H7 (cell line): ENCODE data around the gene PAPSS1. TPM values are rescaled to one million over a fixed set of nuclear protein-coding genes. Genes with fewer than 3 reads are reported as not detected.
A peak's percentile ranks its signal among the peaks of the same experiment; 100 is the strongest.
"Not testable (repeated sequence)": the region's sequence is repeated elsewhere in the genome, so short reads cannot be mapped to it uniquely, and the experiment has no call there.

Experiments used
- DNase-seq: peaks from one replicate; pipeline ENCODE4 v3.0.0; 2012
- H3K27me3 ChIP-seq: 2 replicates; pipeline ENCODE4 v1.6.0; 2011; ENCODE audit warnings: mild to moderate bottlenecking, low read length; ENCODE audit not compliant: control insufficient read depth, insufficient read depth
- H3K36me3 ChIP-seq: replicated peaks from 2 replicates; pipeline ENCODE4 v1.5.1; 2011; ENCODE audit warnings: low read length; ENCODE audit not compliant: control insufficient read depth, insufficient read depth
- H3K4me3 ChIP-seq: 2 replicates; pipeline ENCODE4 v1.5.1; 2011; ENCODE audit warnings: low read depth, mild to moderate bottlenecking, control low read depth, low read length, moderate library complexity; ENCODE audit not compliant: insufficient read depth
- total RNA-seq: library from RNA; depleted of rRNA; stranded (reverse); fragments of >200 nt; shearing (Covaris generic); gene quantifications from 2 replicates; pipeline ENCODE4 v1.2.3, GENCODE V29; 2014

PAPSS1 gene
- total RNA-seq, 1 experiment from 2014 or later: 53.6 TPM

- Histone ChIP-seq H3K27me3 (peaks cover 2% of the 10 kb centered on the region; the same call in 1 of the 2 replicates), H3K36me3 (no peaks in the 10 kb centered on the region), H3K4me3 (no peak overlapping the region)
- DNase-seq: no peak
Observed at GRCh38 chr4:107740381-107740780, 20.3 kb upstream of the PAPSS1 start.

GRCh38 chr4:107737450-107737849 is 17.4 kb upstream of the PAPSS1 start:
- DNase-seq: no peak
- Histone ChIP-seq H3K27me3 (peaks cover 2% of the 10 kb centered on the region; the same call in 1 of the 2 replicates), H3K4me3 (no peak overlapping the region), H3K36me3 (no peaks in the 10 kb centered on the region)

GRCh38 chr4:107736924-107737448 is 17.0 kb upstream of the PAPSS1 start:
- H3K27me3 ChIP-seq: peaks cover 2% of the 10 kb centered on the region; the same call in 1 of the 2 replicates
- no peak overlapping the region for H3K4me3 ChIP-seq
- no peaks in the 10 kb centered on the region for H3K36me3 ChIP-seq
- DNase-seq: peak; percentile 49

- no peak for DNase-seq
- Histone ChIP-seq H3K27me3 (peaks cover 2% of the 10 kb centered on the region; the same call in 1 of the 2 replicates), H3K36me3 (no peaks in the 10 kb centered on the region), H3K4me3 (no peak overlapping the region)
Observed at GRCh38 chr4:107736037-107736436, 16.0 kb upstream of the PAPSS1 start.

- no peaks in the 10 kb centered on the region for H3K36me3 ChIP-seq
- peak; percentile 68 for DNase-seq
- peaks cover 2% of the 10 kb centered on the region; the same call in 1 of the 2 replicates for H3K27me3 ChIP-seq
- no peak overlapping the region for H3K4me3 ChIP-seq
Observed at GRCh38 chr4:107734120-107734519, 14.1 kb upstream of the PAPSS1 start.

GRCh38 chr4:107733431-107733925 is 13.4 kb upstream of the PAPSS1 start:
- peaks cover 2% of the 10 kb centered on the region; the same call in 1 of the 2 replicates for H3K27me3 ChIP-seq
- H3K4me3 ChIP-seq: no peak overlapping the region
- no peak for DNase-seq
- H3K36me3 ChIP-seq: no peaks in the 10 kb centered on the region

GRCh38 chr4:107729050-107729449 is 9.0 kb upstream of the PAPSS1 start:
- DNase-seq, H3K27me3 ChIP-seq, H3K4me3 ChIP-seq, H3K36me3 ChIP-seq: not testable (repeated sequence)

- not testable (repeated sequence) for H3K27me3 ChIP-seq, DNase-seq, H3K36me3 ChIP-seq
Observed at GRCh38 chr4:107726131-107726925, 6.3 kb upstream of the PAPSS1 start.

GRCh38 chr4:107725281-107725859 is 5.3 kb upstream of the PAPSS1 start:
- Histone ChIP-seq H3K36me3 (no peaks in the 10 kb centered on the region), H3K27me3 (no peaks in the 10 kb centered on the region), H3K4me3 (no peak overlapping the region)
- DNase-seq: no peak

More at GRCh38 chr4:107726131-107726925, 6.3 kb upstream of the PAPSS1 start:
- not testable (repeated sequence) for H3K4me3 ChIP-seq

- H3K27me3 ChIP-seq, H3K4me3 ChIP-seq, DNase-seq, H3K36me3 ChIP-seq: not testable (repeated sequence)
Observed at GRCh38 chr4:107723331-107723730, 3.3 kb upstream of the PAPSS1 start.

GRCh38 chr4:107721436-107722100 is 1.5 kb upstream of the PAPSS1 start:
- no peaks in the 10 kb centered on the region for H3K36me3 ChIP-seq
- H3K4me3 ChIP-seq: peak overlapping the region; percentile 86
- no peaks in the 10 kb centered on the region; the same call in 1 of the 2 replicates for H3K27me3 ChIP-seq
- peak; percentile 60 for DNase-seq

GRCh38 chr4:107719207-107719921 is 670 bp downstream of the PAPSS1 start:
- Histone ChIP-seq H3K4me3 (peak overlapping the region; percentile 86), H3K27me3 (no peaks in the 10 kb centered on the region; the same call in 1 of the 2 replicates), H3K36me3 (no peaks in the 10 kb centered on the region; the same call in 1 of the 2 replicates)
- DNase-seq: no peak

- Histone ChIP-seq H3K36me3 (no peaks in the 10 kb centered on the region; the same call in 1 of the 2 replicates), H3K27me3 (no peaks in the 10 kb centered on the region; the same call in 1 of the 2 replicates), H3K4me3 (no peak overlapping the region)
- no peak for DNase-seq
Observed at GRCh38 chr4:107718351-107718965, 1.6 kb downstream of the PAPSS1 start.
